Stromal cell of bone marrow (primary cell): ENCODE measurements around the gene RNF217.
"Not testable (repeated sequence)": the region's sequence is repeated elsewhere in the genome, so short reads cannot be mapped to it uniquely, and the experiment has no call there.

Source experiments
- DNase-seq: peaks from one replicate; pipeline ENCODE4 v3.0.0-alpha.2; 2012; ENCODE audit warnings: low read depth

RNF217 gene

DNA sequence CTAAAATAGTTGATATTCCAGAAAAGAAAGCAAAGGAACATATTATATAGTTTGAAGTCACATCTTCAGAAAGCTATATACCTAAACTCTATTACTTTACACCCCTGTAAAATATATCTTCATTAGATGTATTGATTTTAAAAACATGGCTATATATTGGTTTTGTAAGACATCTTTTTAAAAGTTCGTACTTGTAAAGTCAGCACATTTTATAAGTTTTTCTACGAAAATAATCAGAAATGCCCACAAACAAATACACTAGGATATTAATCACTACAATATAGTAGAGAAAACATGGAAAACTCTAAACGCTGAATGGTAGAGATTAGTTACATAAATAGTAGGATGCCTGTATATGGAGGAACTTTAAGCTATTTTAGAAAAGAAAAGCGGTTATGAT, 52.9 kb downstream of the RNF217 start:
- no peak for DNase-seq

DNA sequence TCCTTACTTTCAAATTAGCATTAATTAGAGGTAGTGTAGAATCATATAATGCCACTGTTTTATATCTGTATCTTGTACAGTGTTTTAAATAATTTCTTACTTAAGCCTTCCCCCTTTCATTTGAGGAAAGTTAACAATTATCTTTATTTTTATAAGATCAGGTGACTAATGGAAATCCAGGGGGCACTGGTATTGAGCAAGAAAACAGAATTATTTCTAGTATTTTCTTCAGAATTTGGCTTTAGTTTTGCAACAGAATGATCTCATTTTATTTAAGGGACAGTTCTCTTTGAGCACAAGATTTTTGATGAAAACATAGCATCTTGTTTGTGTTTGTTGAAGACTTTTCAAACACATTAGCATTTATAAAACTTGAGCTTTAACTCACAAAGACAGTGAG, 55.9 kb downstream of the RNF217 start:
- no peak for DNase-seq

DNA sequence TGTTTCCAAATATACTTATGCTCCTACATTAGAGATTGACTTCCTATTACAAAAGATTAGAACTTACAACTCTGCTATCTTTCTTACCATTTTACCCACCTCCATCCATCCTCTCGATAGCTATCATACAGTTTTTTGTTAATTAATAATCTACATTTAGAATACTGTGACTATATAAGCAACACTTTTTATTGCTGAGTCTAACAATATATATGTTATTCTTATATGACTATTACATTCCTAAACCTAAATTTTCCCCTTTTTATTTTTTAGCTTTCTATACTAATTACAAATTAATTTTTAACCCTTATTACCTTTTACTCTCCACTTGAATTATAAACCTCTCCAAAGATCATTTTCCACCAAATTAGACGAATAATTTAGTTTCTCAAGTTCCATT, 57.0 kb downstream of the RNF217 start:
- DNase-seq, result no peak

DNA sequence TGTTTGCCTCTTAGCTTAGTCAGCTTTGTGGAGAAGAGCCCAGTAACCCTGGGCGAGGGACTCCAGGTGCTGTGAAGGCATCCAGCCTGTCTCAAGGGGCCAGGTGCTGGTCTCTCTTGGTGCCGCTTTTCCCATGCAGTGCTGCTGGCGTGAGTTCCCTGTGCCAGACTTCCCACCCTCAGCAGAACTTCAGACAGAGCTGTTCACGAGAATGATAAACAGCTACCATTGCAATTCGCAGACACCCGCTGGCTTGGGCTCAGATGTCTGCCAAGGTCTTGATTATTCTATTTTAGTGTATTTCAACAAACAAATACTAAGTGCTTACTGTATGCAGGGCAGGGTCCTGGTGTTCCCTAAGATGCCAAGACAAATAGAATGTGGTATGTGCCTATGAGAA, 57.7 kb downstream of the RNF217 start:
- DNase-seq, result no peak

- no peak for DNase-seq
These were observed 58.1 kb downstream of the RNF217 start for GRCh38 chr6:125020385-125020784.

GRCh38 chr6:125022391-125022989, 60.3 kb downstream of the RNF217 start:
- no peak for DNase-seq

DNA sequence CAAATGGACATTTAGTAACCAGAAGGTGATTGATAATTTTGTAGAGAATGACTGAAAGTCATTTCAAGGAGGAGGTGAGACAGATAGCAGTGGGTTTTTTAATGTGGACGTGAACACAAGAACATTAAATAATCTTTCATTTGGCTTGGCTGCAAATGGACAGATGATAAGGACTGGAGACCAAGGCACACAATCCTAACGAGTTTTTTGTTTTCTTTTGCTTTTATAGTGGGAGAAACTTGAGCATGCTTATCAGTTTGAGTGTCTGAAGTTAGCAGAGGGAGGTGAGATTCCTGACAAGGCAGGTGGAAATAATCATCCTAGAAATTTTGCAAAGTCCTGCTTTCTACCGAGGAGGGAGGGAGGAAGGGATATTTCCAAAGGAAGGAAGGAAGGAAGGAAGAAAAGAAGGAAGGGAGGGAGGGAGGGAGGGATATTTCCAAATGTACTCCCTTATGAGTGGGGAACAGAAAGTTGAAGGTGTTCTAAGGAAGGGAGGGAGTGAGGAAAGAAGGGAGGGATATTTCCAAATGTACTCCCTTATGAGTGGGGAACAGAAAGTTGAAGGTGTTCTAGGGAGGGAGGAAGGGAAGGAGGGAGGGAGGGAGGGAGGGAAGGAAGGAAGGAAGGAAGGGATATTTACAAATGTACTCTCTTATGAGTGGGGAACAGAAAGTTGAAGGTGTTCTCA, 63.1 kb downstream of the RNF217 start:
- DNase-seq, result no peak

DNA sequence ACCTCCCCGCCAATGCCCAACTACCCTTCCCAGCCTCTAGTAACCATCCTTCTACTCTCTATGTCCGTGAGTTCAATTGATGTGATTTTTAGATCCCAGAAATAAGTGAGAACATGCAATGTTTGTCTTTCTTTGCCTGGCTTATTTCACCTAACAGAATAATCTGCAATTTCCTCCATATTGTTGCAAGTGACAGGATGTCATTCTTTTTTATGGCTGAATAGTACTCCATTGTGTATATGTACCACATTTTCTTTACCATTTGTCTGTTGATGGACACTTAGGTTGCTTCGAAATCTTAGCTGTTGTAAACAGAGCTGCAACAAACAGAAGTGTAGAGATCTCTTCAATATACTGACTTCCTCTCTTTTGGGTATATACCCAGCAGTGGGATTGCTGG, 65.0 kb downstream of the RNF217 start:
- DNase-seq, result no peak

- DNase-seq, result no peak
These were observed 68.7 kb downstream of the RNF217 start for GRCh38 chr6:125030969-125031368.

GRCh38 chr6:125031385-125031784, 69.1 kb downstream of the RNF217 start:
- DNase-seq, result no peak

DNA sequence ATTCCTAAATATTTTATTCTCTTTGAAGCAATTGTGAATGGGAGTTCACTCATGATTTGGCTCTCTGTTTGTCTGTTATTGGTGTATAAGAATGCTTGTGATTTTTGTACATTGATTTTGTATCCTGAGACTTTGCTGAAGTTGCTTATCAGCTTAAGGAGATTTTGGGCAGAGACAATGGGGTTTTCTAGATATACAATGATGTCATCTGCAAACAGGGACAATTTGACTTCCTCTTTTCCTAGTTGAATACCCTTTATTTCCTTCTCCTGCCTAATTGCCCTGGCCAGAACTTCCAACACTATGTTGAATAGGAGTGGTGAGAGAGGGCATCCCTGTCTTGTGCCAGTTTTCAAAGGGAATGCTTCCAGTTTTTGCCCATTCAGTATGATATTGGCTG, 72.7 kb downstream of the RNF217 start:
- not testable (repeated sequence) for DNase-seq

GRCh38 chr6:125036486-125036885, 74.2 kb downstream of the RNF217 start:
- not testable (repeated sequence) for DNase-seq

DNA sequence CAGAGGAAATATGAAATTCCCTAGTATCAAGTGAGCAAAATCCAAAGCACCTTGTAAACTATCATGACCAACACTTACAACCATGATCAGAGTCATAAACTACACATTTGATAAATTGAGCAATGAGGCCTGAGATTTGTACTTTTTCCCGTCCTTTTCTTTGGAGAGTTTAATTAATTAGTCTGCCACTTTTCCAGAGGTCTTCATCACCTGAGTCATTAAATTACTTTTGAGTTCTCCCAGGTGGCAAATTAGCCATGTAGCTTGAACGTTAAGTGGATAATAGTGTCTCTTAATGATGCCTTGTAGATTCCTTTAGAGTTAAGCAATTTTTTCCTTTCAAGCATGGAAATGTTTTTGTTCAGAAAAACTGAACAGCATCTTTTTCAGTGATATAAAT, 75.6 kb downstream of the RNF217 start:
- no peak for DNase-seq

DNA sequence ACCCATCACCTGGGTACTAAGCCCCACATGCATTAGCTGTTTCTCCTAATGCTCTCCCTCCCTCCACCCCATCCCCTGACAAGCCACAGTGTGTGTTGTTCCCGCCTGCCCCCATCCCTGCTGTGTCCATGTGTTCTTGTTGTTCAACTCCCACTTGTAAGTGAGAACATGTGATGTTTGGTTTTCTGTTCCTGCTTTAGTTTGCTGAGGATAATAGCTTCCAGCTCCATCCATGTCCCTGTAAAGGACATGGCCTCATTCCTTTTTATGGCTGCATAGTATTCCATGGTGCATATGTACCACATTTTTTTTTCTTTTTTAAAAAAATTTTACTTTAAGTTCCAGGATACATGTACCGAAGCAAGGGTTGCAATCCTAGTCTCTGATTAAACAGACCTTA, 76.7 kb downstream of the RNF217 start:
- DNase-seq, result no peak

DNA sequence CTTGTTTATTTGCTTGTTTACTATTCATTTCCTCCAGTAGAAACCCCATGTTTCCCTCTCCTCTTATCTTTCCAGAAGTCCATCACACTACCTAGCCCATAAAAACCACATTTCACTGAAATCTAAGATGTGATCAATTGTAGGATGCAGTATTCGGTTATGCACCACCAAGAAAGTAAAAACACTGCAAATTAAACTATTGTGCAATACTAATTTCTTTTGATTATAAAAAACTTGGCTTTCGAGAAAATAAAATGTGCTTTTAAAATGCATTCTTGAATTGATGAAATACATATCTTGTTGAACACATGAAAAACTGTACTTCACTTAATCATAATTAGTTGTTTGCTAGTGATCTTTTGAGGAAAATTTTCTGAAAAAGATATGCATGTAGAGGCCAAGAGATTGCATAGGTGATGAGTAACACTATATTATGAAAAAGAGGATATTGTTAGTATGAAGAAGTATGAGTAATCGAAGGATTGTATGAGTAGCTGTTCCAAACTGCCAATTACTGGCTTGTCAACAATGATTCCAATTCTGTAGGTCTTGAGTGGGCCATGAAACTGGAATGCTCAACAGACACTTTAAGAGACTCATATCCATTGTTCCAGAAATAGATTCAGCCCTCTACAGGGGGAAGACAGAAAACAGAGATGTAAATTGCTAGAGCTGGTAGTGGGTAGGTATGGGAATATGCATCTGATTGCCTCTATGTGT, 79.7 kb downstream of the RNF217 start:
- peak; percentile 25 for DNase-seq

DNA sequence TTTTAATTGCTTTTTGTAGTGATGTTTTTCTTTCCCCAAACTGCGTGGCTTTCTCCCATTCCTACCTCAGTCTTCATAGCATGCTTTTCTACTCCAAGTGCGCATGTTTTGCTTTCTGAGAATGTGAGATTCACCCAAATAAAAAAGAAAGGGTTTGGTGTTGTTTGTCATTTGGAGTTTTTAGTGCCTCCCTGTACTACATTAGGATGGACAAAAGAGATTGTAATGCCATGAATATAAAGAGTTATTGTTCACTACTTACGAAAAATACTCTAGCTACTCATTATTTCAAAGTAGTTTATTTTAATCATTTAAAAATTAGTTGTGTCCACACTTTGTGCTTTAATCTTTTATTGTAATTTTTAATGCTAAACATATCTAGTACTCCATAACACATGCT, 81.8 kb downstream of the RNF217 start:
- DNase-seq, result no peak

DNA sequence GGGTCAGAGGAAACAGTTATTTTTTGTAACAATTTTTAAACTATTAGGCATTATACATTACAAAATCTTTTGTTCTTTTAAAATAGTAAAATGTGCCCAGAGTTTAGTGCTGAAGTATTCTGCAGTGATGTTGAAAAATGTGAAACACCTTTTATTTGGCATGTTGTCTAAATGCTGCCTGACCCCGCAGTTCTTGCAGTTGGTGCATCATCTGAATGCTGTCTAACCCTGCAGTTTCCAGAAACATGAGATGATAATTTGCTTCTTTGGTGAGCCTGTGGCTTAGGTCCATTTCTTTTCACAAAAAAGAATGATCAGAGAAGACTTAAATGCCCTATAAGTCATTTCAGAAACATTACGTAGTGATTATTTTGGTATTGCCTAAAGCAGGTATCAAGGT, 82.4 kb downstream of the RNF217 start:
- no peak for DNase-seq

GRCh38 chr6:125046107-125046925, 84.1 kb downstream of the RNF217 start:
- DNase-seq, result no peak

GRCh38 chr6:125048274-125048673, 86.0 kb downstream of the RNF217 start:
- DNase-seq, result no peak

DNA sequence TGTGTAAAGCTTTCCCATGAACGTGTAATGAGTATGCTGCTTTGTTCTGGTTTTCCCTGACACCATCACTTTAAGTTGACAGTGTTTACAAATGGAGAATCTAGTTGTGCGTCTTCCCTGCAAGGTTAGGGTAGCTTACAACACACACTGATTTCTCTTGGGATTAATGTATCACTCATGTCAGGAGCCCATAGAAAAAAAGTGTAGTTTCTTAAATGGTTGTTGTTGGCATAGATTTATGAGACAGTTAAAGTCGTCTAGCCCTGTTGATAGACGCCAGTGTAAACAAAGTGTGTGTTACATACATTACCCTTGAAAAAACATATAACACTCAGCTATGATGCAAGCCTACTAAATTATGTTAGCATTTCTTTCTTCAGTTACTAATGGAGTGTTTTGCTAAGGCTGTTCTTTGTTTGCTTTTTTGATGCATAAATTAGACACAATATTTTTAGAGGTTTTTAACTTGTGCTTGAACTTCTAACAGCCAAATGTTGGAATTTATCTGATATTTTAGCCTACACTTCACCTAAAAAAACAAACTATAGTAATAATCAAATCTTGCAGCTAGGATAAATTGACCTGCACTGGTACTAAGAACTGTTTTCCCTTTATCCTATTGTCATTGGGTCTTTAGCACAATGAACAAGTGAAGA, 88.6 kb downstream of the RNF217 start:
- DNase-seq, result no peak

DNA sequence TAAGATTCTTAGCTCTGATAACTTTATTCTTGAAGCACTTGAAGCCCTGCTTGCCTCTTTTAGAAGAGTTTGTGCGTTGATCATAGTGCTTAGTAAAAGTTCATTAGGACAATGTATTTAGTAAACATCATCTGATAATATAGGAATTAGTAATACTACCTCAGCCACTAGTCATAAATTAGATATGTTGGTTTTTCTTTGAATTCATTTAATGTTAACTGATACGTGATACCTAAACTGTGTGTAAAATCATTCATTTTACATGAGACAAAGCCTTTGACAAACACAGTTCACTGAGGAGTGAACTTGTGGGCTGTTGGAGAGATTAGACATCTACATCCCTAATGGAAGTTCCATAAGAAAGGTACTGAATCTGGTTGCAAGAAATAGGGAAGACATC, 91.6 kb downstream of the RNF217 start:
- no peak for DNase-seq

DNA sequence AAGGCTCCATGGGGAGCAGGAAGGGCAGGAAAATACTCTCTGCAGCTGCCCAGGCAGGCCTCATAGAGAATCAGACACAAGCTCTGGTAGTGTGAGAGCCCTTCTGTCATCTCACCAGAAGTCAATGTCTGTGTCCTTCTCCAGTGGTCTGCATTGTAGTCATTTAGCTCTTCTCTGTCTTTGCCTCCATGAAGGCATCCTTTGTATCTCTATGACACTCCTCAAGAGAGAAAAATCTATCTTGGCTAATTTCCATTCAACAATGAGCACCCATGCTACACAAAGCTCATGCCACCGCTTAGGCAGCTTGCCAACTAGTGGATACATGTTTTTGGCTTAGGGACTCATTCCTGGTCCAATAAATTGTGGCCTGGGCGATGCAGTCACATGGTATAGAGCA, 92.1 kb downstream of the RNF217 start:
- DNase-seq, result no peak
